Mononuclear cell (primary cell): ENCODE measurements around the gene KRT85. TPM values are rescaled to one million over a fixed set of nuclear protein-coding genes. Genes with fewer than 3 reads are reported as not detected.

Experiments used
- H3K27me3 ChIP-seq: 2 replicates; pipeline ENCODE4 v1.6.0; 2011; ENCODE audit warnings: low read length, control low read depth; ENCODE audit not compliant: insufficient read depth
- H3K4me1 ChIP-seq: 2 replicates; pipeline ENCODE4 v1.5.1; 2011; ENCODE audit warnings: mild to moderate bottlenecking, low read length, control low read depth; ENCODE audit not compliant: insufficient read depth
- H3K4me3 ChIP-seq: 2 replicates; pipeline ENCODE4 v1.5.1; 2011; ENCODE audit warnings: mild to moderate bottlenecking, low read length, moderate library complexity
- H3K9me3 ChIP-seq: 2 replicates; pipeline ENCODE4 v1.5.1; 2011; ENCODE audit warnings: low read depth, mild to moderate bottlenecking, control low read depth, low read length
- total RNA-seq: library from RNA; depleted of rRNA; stranded (reverse); fragments of >200 nt; gene quantifications from one replicate; pipeline ENCODE4 v1.2.3, GENCODE V29; 2012

The KRT85 gene
- total RNA-seq, 1 donor, result not detected

DNA sequence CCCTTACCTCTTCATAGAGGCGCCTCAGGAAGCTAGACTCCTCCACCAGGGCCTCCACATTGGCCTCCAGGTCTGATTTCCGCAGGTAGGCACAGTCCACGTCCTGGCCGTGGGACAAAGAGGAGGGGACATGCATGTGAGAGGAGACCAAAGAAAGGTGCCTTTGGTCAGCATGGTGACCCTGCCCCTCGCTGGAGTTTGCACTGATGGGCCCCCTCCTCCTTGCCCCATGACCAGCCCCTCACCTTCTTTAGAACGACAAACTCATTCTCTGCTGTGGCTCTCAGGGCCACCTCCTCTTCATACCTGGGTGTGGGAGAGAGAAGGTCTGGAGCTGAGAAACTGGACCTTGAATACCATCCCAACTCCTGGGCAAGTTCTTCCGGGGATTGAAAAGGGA, 3.2 kb downstream of the KRT85 start:
- Histone ChIP-seq H3K9me3 (no peaks in the 10 kb centered on the region), H3K4me1 (peaks cover under 1% of the 10 kb centered on the region), H3K4me3 (no peak overlapping the region), H3K27me3 (no peaks in the 10 kb centered on the region)

DNA sequence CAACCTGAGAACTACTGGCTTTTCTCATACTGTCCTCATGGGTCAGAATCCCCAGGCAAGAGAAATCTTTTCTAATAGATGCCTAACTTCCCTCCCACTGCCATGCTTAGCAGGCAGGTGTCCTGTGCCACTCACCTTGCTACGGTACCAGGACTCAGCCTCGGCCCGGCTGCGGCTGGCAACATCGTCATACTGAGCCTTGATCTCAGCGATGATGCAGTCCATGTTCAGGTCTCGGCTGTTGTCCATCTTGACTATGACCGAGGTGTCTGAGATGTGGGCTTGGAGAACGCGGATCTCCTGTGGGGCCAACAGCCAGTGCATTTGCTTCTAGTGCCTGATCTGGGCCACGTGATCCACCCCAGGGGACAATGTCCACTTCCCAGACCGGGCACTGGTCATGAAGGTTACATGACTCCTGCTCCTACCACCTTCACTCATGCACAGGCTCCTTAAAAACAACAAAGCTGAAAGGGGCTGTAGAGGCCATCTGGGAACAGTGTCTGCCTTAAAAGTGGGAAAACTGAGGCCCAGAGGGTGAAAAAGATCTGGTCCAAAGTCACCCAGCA, 4.1 kb downstream of the KRT85 start:
- peaks cover 9% of the 10 kb centered on the region for H3K4me1 ChIP-seq
- no peaks in the 10 kb centered on the region for H3K9me3 ChIP-seq
- no peaks in the 10 kb centered on the region for H3K27me3 ChIP-seq
- H3K4me3 ChIP-seq, result no peak overlapping the region

- no peaks in the 10 kb centered on the region for H3K27me3 ChIP-seq
Observed at GRCh38 chr12:52362118-52362726, 5.1 kb downstream of the KRT85 start.

GRCh38 chr12:52361553-52361952, 5.7 kb downstream of the KRT85 start:
- Histone ChIP-seq H3K9me3 (no peaks in the 10 kb centered on the region), H3K27me3 (no peaks in the 10 kb centered on the region), H3K4me1 (peaks cover 11% of the 10 kb centered on the region), H3K4me3 (no peak overlapping the region)

More at GRCh38 chr12:52362118-52362726, 5.1 kb downstream of the KRT85 start:
- H3K4me1 ChIP-seq, result peaks cover 11% of the 10 kb centered on the region
- H3K9me3 ChIP-seq, result no peaks in the 10 kb centered on the region
- H3K4me3 ChIP-seq, result no peak overlapping the region

DNA sequence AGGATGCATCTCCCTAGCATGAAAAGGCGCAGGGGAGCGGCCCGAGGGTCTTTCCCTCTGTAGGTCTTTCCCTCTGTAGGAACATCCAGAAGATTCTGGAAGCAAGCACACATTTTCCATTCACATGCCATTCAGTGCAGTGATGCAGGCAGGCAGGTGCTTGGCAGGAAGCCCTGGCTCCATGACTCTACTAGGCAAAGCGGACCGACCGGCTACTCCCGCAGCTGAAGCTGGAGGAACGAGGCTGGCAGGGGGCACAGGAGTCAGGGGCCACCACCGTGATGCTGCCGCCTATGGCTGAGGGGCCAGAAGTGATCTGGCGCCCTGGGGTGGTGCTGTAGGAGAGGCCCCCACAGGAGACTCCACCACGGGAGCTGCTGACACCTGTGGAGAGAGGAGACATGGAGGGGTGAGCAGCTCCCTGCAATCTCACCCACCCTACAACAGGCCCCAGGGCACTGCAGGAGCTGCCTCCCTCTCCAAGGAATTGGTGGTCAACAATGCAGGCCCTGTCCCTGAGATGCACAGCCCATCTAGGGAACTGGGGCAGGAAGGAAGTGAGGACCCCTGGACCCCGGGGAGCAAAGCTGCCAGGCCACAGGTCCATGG, 6.5 kb downstream of the KRT85 start:
- Histone ChIP-seq H3K27me3 (no peaks in the 10 kb centered on the region), H3K4me1 (peaks cover 11% of the 10 kb centered on the region), H3K4me3 (no peak overlapping the region), H3K9me3 (no peaks in the 10 kb centered on the region)

DNA sequence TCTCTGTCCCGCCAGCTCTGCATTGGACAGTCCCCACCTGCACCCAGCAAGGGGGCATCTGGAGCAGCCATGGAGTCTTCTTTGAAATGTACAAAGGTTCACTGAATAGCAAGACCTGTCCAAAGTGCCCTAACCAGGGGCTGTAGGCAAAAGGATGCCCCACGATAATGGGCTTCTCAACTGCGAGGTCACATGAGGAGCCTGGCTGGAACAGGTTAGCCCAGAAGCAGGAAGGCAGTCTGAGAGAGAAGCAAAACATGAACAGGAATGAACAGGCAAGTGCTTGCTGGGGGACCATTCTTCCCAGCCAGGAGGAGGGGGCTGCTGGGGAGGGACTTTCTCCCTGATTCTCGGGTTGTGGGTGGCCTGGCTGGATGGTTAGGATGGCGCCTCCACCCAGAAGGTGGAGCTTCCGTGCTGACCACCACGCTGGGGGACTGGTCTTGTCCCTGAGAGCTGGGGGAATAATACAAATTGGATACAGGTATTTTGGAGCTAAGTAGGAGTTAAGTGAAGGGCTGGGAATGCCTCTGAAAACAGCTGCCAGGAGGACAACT, 7.1 kb downstream of the KRT85 start:
- Histone ChIP-seq H3K4me1 (peaks cover 11% of the 10 kb centered on the region), H3K4me3 (no peak overlapping the region), H3K9me3 (no peaks in the 10 kb centered on the region), H3K27me3 (no peaks in the 10 kb centered on the region)

GRCh38 chr12:52359621-52360061, 7.6 kb downstream of the KRT85 start:
- no peaks in the 10 kb centered on the region for H3K9me3 ChIP-seq
- no peak overlapping the region for H3K4me3 ChIP-seq
- H3K4me1 ChIP-seq, result peaks cover 11% of the 10 kb centered on the region
- H3K27me3 ChIP-seq, result no peaks in the 10 kb centered on the region

- Histone ChIP-seq H3K4me3 (no peak overlapping the region), H3K4me1 (peaks cover 11% of the 10 kb centered on the region), H3K27me3 (peaks cover 5% of the 10 kb centered on the region), H3K9me3 (no peaks in the 10 kb centered on the region)
Observed at GRCh38 chr12:52358575-52359350, 8.5 kb downstream of the KRT85 start.

- Histone ChIP-seq H3K4me3 (no peak overlapping the region), H3K9me3 (no peaks in the 10 kb centered on the region), H3K27me3 (peaks cover 7% of the 10 kb centered on the region), H3K4me1 (peaks cover 16% of the 10 kb centered on the region)
Observed at GRCh38 chr12:52356762-52357580, 10.3 kb downstream of the KRT85 start.

- H3K4me1 ChIP-seq, result peaks cover 23% of the 10 kb centered on the region
- peaks cover 7% of the 10 kb centered on the region for H3K27me3 ChIP-seq
- H3K4me3 ChIP-seq, result no peak overlapping the region
- H3K9me3 ChIP-seq, result no peaks in the 10 kb centered on the region
Observed at GRCh38 chr12:52356031-52356761, 11.1 kb downstream of the KRT85 start.

DNA sequence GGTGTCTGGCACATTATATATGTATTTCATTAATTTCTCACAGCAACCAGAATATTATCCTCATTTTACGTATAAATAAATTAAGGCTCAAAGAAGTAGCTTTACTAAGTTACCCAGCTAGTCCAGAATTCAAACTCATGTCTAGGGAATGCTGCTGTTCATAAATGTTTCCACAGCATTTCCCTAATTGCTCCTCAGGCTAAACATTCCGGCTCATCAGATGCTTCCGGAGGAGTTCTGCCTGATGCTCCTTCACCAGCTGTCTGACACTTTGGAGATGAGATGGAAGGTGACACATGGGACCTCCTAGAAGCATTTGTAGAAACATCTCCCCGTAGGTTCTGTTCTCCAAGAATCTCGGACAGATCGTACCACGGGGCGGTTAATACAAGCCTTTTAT, 12.1 kb downstream of the KRT85 start:
- H3K4me3 ChIP-seq, result no peak overlapping the region
- H3K27me3 ChIP-seq, result peaks cover 7% of the 10 kb centered on the region
- no peaks in the 10 kb centered on the region for H3K9me3 ChIP-seq
- peaks cover 26% of the 10 kb centered on the region for H3K4me1 ChIP-seq

GRCh38 chr12:52354200-52354599, 13.1 kb downstream of the KRT85 start:
- peaks cover 7% of the 10 kb centered on the region for H3K27me3 ChIP-seq
- H3K9me3 ChIP-seq, result no peaks in the 10 kb centered on the region
- H3K4me3 ChIP-seq, result no peak overlapping the region
- H3K4me1 ChIP-seq, result peaks cover 26% of the 10 kb centered on the region

DNA sequence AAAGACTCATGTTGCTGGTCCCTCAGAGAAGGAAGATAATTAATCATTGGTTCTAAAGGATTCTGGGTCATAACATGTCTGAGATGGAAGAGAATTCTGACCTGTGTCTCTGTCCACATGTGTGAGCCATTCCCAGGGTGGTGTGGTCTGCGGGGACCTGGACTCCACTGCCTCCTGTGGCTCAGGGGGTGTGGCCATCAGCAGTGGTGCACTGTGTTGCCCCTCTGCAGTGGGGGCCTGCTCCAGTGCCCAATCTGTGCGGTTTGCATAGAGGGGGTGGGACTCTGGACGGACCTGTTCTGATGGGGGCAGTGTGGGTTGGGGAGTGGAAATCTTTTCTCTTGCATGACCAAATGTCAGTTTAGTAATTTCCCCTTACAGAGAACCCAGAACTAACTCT, 13.5 kb downstream of the KRT85 start:
- H3K4me3 ChIP-seq, result no peak overlapping the region
- H3K9me3 ChIP-seq, result no peaks in the 10 kb centered on the region
- H3K4me1 ChIP-seq, result peaks cover 22% of the 10 kb centered on the region
- H3K27me3 ChIP-seq, result peaks cover 7% of the 10 kb centered on the region

GRCh38 chr12:52352951-52353350, 14.3 kb downstream of the KRT85 start:
- Histone ChIP-seq H3K4me1 (peaks cover 14% of the 10 kb centered on the region), H3K27me3 (peaks cover 7% of the 10 kb centered on the region), H3K4me3 (no peak overlapping the region), H3K9me3 (no peaks in the 10 kb centered on the region)
